HG03108 (cell line): ENCODE measurements around the gene LSR.
"Not testable (repeated sequence)": the region's sequence is repeated elsewhere in the genome, so short reads cannot be mapped to it uniquely, and the experiment has no call there.

Experiments used
- ATAC-seq: cut with Tn5 transposase; IDR thresholded peaks from one replicate; pipeline ENCODE4 v1.9.1; 2021; ENCODE audit warnings: moderate library complexity; ENCODE audit not compliant: unreplicated experiment

The LSR gene

DNA sequence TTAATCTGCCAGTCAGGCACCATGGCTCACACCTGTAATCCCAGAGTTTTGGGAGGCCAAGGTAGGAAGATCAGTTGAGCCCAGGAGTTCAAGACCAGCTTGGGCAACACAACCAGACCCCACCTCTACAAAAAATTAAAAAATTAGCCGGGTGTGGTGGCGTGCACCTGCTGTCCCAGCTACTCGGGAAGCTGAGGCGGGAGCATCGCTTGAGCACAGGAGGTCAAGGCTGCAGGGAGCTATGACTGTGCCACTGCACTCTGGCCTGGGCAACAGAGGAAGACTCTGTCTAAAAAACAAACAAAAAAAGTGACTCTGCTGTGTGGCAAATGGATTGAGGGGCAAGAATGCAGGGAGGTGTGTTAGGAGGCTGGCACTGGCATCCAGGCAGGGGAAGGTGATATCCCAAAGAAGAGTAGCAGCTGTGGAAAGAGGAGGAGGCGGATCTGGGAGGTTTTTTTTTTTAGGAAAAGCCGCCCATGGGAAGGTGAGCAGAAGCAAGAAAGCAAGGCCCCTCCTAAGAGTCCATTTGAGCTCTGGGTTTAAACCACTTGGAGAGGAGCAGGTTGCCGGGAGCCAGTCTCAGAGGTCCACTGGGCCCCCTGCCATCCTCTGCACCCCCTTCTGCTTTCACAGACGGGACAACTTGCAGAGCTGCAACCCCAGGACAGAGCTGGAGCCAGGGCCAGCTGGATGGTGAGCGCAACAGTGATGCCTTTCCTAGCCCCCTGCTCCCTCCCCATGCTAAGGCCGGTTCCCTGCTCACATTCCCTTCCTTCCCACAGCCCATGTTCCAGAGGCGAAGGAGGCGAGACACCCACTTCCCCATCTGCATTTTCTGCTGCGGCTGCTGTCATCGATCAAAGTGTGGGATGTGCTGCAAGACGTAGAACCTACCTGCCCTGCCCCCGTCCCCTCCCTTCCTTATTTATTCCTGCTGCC is 35.6 kb downstream of the LSR start:
- no peak for ATAC-seq

- ATAC-seq, result no peak
These were observed 36.3 kb downstream of the LSR start for GRCh38 chr19:35285095-35285449.

DNA sequence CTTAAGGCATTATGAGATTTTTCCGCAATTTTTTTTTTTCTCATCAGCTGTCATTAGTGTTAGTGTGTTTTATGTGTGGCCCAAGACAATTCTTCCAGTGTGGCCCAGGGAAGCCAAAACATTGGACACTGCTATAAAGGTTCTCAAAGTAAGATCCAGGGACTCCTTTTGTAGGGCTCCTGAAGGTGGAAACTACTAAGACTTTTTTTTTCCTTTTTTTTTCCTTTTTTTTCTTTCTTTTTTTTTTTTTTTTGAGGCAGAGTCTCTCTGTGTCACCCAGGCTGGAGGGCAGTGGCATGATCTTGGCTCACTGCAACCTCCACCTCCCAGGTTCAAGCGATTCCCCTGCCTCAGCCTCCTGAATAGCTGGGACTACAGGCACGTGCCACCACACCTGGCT is 36.7 kb downstream of the LSR start:
- not testable (repeated sequence) for ATAC-seq

DNA sequence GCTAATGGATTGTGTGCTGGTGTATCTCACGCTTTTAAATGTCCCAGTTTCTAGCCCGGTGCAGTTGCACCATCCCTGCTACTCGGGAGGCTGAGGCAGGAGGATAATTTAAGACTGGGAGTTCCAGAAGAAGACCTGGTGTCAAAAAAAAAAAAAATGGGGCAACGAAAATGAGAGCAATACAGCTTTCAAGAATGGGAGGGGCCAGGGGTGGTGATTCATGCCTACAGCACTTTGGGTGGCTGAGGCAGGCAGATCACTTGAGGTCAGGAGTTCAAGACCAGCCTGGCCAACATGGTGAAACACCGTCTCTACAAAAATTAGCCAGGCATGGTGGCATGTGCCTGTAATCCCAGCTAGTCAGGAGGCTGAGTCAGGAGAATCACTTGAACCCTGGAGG is 37.3 kb downstream of the LSR start:
- not testable (repeated sequence) for ATAC-seq

DNA sequence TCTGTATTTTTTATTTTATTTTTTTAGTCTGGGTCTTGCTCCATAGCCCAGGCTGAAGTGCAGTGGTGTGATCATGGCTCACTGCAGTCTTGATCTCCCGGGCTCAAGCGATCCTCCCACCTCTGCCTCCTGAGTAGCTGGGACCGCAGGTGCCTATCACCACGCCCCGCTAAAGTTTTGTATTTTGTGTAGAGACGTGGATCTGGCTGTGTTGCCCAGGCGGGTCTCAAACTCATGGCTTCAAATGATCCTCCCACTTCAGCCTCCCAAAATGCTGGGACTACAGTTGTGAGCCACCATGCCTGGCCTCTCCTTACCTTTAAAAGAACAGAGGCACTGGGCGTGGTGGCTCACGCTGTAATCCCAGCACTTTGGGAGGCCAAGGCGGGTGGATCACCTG is 38.9 kb downstream of the LSR start:
- ATAC-seq, result no peak

DNA sequence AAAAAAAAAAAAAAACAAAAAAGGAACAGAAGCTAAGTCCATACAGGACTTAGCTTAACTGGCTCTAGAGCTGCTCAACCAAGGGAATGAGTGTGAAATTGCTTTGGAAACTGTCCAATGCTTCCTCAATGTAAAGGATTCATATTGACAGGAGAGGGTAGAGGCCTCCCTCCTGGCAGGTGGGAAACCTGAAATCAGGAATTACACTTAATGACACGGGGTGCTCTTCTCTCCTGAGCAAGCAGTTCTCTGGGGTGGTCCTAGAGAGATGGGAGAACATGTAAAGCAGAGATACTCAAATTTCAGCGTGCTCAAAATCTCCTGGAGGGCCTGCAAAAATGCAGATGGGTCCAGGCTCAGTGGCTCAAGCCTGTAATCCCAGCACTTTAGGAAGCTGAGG is 39.5 kb downstream of the LSR start:
- no peak for ATAC-seq

GRCh38 chr19:35288906-35289305 is 40.1 kb downstream of the LSR start:
- ATAC-seq, result no peak

DNA sequence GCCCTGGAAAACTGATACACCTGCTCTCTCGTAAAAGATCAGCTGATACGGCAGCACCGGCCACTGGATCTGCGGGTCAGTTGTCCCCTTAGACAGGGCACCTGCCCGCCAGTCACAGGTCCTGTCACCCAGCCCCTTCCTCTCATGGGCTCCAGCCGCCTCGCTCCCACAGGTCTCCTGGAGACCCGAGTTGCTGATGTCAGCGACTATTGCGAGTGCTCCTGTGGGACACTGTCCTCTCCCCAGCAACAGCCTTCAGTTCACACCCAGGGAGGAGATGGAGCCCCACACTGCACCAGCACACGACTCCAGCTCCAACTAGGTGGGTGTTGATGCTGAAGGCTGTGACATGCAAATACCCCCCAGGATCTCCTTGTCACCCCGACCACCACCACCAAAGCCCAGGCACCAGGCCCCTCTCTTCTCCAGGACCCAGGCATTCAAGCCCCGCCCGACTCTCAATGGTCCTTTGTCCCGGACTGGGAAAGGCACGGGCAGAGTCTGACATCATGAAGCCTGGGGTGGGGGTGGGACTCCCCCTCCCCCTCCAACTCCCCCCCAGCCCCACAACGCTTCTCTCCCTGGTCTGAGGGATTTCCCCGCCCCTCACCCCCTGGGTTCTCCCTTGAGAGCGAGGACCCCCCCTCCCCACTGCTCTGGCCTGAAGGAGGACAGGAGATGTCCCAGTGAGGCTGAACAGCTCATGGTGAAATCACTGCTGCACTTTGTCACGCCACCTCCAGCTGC is 41.8 kb downstream of the LSR start:
- no peak for ATAC-seq

DNA sequence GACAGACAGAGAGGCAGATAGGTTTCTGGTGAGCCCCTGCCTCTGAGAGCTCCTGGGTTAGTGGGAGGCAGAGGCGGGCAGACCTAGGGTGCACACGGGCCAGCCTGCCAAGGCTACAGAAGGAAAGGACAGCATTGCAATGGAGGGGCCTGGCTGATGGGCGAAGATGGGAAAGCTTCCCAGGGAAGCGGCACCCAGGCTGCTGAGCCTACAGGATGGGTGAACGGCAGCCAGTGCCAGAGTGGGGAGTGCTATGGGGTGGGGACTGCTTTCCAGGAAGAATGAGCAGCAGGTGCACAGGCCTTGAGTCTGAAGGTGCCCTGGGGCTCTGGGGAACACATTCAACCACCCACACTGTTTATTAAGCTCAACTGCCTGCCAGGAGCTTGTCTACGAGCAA is 42.5 kb downstream of the LSR start:
- ATAC-seq, result no peak

DNA sequence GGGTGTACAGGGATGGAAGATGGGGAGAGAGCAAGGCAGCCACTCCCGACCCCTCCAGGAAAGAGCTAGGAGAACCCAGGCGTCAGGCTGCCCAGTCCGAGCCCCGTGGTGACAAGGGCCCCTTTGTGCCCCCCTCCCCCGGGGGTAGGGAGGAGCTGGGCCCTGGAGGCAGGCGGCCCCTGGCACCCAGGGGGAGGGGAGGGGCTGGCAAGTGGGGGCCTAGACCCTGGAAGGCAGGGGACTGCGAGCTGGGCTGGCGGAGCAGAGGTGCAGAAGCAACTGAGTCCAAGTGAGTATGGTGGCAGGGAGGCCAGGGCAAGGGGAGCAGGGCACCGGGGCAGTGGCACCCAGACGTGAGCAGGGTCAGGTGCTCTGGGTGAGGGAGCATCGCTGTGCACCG is 43.1 kb downstream of the LSR start, which contains the start of gene MAG:
MAG (plus strand) TSS at position 246 of the 400 bp plus-strand sequence. CDS start 3,248 bp downstream, outside the sequence.
- no peak for ATAC-seq

- no peak for ATAC-seq
These were observed 43.9 kb downstream of the LSR start for GRCh38 chr19:35292421-35293362.

DNA sequence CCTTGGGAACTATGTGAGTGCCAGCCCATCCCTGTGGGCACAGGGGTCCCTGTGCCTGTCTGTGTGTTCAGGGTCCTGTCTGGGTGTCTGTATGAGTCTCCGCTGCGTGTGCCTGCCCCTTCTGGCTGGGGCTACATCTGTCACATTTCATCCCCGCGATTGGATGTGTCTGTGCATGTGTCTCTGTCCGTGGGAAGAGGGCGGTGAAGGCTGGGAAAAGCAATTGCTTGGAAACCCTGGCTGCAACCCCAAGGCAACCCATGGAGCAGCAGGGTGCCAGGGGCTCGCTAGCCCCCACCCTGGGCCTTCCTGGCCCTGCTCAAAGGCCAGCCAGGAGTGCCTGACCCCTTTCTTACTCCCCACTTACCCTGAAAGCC is 44.5 kb downstream of the LSR start:
- no peak for ATAC-seq

DNA sequence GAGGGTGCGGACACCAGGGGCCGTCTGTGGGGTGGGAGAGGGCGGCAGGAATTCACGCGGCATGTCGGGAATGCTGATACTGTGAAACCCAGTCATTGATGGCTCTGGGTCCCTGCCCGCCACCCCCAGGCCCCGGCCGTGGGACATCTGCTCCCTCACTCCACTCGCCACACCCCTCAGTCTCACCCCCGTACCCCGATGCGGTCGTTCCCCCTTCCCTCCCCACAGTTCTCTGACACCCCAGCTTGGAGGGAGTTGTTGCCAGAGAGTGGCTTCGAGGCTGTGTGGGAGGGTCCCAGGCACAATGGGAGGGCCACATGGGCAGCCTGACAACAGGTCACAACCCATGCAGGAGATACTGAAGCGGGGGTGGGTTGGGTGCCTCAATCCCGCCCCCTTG is 45.0 kb downstream of the LSR start:
- no peak for ATAC-seq

- no peak for ATAC-seq
These were observed 45.5 kb downstream of the LSR start for GRCh38 chr19:35294328-35294727.

DNA sequence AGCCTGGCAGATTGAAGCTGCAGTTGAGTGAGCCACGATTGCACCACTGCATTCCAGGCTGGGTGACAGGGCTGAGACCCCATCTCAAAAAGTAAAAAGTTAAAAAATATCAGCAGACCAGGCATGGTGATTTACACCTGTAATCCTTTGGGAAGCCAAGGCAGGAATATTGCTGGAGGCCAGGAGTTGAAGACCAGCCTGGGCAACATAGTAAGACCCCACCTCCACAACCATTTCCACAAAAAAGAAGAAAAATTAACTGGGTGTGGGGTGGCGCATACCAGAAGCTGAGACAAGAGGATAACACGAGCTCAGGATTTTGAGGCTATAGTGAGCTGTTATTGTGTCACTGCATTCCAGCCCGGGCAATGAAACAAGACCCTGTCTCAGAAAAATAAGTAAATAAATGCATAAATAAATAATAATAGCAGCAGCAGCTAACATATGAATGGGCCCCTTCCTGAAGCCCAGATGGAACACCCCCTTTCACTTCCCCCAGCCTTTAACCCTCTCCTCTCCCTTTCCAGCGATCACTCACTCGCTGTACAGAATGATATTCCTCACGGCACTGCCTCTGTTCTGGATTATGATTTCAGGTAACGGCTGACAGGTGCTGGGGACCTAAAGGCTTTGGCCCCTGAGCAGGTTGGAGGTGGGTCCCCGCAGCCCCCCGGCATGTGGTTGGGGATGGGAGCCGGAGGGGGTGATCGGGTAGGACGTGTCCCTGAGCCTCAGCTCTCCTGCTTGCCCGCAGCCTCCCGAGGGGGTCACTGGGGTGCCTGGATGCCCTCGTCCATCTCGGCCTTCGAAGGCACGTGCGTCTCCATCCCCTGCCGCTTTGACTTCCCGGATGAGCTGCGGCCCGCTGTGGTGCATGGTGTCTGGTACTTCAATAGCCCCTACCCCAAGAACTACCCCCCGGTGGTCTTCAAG is 46.3 kb downstream of the LSR start:
- ATAC-seq, result no peak

GRCh38 chr19:35295792-35296462 is 47.1 kb downstream of the LSR start:
- ATAC-seq, result no peak

DNA sequence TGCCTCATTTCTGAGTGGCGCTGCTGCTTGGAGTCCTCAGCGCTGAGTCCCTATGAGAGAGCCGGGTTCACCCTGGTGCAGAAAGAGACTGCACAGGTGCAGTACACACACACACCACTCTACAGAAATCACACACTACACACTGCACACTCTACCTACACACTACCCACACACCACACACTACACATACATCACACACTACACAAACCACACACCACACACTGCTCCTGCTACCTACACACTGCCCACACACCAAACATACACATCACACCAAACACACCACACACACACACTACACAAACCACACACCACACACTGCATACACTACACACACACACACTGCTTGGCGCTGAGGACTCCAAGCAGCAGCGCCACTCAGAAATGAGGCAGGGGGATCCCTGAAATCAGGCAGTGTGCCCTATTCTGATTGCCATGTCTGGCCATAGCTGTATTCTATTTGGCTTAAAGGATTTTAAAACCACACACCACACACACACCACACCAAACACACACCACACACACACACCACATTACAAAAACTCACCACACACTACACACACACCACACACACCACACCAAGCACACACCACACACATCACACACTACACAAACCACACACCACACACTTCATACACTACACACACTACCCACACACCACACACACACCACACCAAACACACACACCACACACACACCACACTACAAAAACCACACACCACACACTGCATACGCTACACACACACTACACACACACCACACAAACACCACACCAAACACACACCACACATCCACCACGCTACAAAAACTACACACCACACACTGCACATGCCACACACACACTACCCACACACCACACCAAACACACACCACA is 48.1 kb downstream of the LSR start:
- no peak for ATAC-seq

DNA sequence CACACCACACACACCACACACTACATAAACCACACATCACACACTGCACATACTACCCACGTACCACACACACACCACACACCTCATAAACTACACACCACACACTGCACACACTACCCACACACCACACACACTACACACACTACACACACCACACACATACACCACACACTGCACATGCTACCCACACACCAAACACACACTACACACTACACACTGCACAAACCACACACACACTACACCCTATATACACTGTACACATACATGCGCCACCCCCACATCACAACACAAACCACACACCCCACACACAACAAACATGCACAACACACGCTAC is 48.7 kb downstream of the LSR start:
- ATAC-seq, result no peak

GRCh38 chr19:35297922-35298321 is 49.1 kb downstream of the LSR start:
- no peak for ATAC-seq
